ENCODE results near the gene PI4K2A. TPM values are rescaled to one million over a fixed set of nuclear protein-coding genes. Genes with fewer than 3 reads are reported as not detected.

PI4K2A gene
- total and polyA plus RNA-seq, 9 donors = 6.7 to 12.0 (median 9.8) TPM

DNA sequence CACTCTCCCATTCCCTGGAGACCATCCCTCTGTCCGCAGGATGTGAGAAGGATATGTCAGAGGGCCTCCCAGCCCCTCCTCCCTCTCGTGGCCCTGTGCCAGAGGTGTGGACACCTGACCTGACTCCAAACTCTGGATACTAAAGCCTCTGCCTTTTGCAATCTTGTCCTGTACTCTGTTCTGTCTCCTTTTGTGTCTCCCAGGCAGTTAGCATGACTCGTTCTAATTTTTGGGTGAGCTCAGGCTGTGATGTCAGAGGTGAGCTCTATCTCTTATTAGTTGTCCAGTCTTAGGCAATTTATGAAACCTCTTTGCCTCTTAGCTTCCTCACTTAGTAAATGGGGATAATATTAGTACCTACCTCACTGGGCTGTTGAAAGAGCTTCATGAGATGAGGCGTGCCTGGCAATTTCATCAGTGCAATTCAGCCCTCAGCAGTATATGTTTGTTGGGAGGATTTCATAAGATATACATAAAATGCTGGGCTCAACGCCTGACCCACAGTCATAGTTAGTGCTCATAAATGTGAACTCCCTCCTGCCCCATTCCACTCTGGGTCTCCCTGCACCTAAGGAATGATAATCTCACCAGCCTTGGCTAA, 84.0 kb downstream of the PI4K2A start:
- Histone ChIP-seq H3K27ac (ENCODE audit: low read length) (no peak overlapping the region), H3K4me3 (ENCODE audit: low read length) (no peak overlapping the region), H3K4me1 (ENCODE audit: control insufficient read depth, insufficient read depth, low read length) (peaks cover 8% of the 10 kb centered on the region), H3K27me3 (ENCODE audit: control insufficient read depth, insufficient read depth, low read length) (peaks cover 3% of the 10 kb centered on the region), H3K9me3 (replicated peaks; ENCODE audit: control insufficient read depth, low read depth, low read length) (peaks cover 2% of the 10 kb centered on the region), H3K36me3 (ENCODE audit: control insufficient read depth, insufficient read depth, low read length) (no peaks in the 10 kb centered on the region)
- WGBS (ENCODE audit: insufficient coverage) = no CpG with 5 or more reads among the region's 5 CpGs
- no peak for DNase-seq

Other genes with a start within 250 kb of the PI4K2A start
- 14.3 TPM for gene RRP12, start 239.3 kb upstream of the PI4K2A start, total RNA-seq
- 10 to 100 TPM; 19.1 to 26.0 (median 21.6) TPM for gene RRP12, start 239.3 kb upstream of the PI4K2A start, polyA plus RNA-seq (ENCODE audit: insufficient read depth in 1 of 8, insufficient read length in 8 of 8, low replicate concordance in 1 of 8)
- gene PGAM1, start 214.5 kb upstream of the PI4K2A start, total RNA-seq = 102 TPM
- gene PGAM1, start 214.5 kb upstream of the PI4K2A start, polyA plus RNA-seq (ENCODE audit: insufficient read depth in 1 of 8, insufficient read length in 8 of 8, low replicate concordance in 1 of 8) = 100 to 1,000 TPM; 103 to 160 (median 113) TPM
- 30.2 TPM for gene EXOSC1, start 194.7 kb upstream of the PI4K2A start, total RNA-seq
- 10 to 100 TPM; 24.1 to 32.2 (median 29.8) TPM for gene EXOSC1, start 194.7 kb upstream of the PI4K2A start, polyA plus RNA-seq (ENCODE audit: insufficient read depth in 1 of 8, insufficient read length in 8 of 8, low replicate concordance in 1 of 8)
- 27.8 TPM for gene ZDHHC16, start 194.5 kb upstream of the PI4K2A start, total RNA-seq
- gene ZDHHC16, start 194.5 kb upstream of the PI4K2A start, polyA plus RNA-seq (ENCODE audit: insufficient read depth in 1 of 8, insufficient read length in 8 of 8, low replicate concordance in 1 of 8) = 10 to 100 TPM; 26.8 to 34.6 (median 31.5) TPM
- 51.9 TPM for gene MMS19, start 142.2 kb upstream of the PI4K2A start, total RNA-seq
- gene MMS19, start 142.2 kb upstream of the PI4K2A start, polyA plus RNA-seq (ENCODE audit: insufficient read depth in 1 of 8, insufficient read length in 8 of 8, low replicate concordance in 1 of 8) = 10 to 100 TPM; 57.6 to 70.8 (median 65.1) TPM
- 10.6 TPM for gene UBTD1, start 141.7 kb upstream of the PI4K2A start, total RNA-seq
- 10 to 100 TPM; 13.0 to 18.9 (median 14.8) TPM for gene UBTD1, start 141.7 kb upstream of the PI4K2A start, polyA plus RNA-seq (ENCODE audit: insufficient read depth in 1 of 8, insufficient read length in 8 of 8, low replicate concordance in 1 of 8)
- gene ANKRD2, start 67.9 kb upstream of the PI4K2A start, total RNA-seq = 27.6 TPM
- gene ANKRD2, start 67.9 kb upstream of the PI4K2A start, polyA plus RNA-seq (ENCODE audit: insufficient read depth in 1 of 8, insufficient read length in 8 of 8, low replicate concordance in 1 of 8) = 10 to 100 TPM in 6 of 8 donors, 1 to 10 TPM in 2; 6.4 to 34.6 (median 16.1) TPM
- 0.89 TPM for gene HOGA1, start 56.3 kb upstream of the PI4K2A start, total RNA-seq
- gene HOGA1, start 56.3 kb upstream of the PI4K2A start, polyA plus RNA-seq (ENCODE audit: insufficient read depth in 1 of 8, insufficient read length in 8 of 8, low replicate concordance in 1 of 8) = 1 to 10 TPM in 1 of 8 donors, under 1 TPM in 7; 0.41 to 1.0 (median 0.73) TPM
- gene C10orf62, start 51.0 kb upstream of the PI4K2A start, total RNA-seq = not detected
- under 1 TPM in 1 of 8 donors, not detected in 7; 0.14 TPM for gene C10orf62, start 51.0 kb upstream of the PI4K2A start, polyA plus RNA-seq (ENCODE audit: insufficient read depth in 1 of 8, insufficient read length in 8 of 8, low replicate concordance in 1 of 8)
- 3.8 TPM for gene MORN4, start 7.2 kb upstream of the PI4K2A start, total RNA-seq
- 1 to 10 TPM; 4.4 to 7.6 (median 5.5) TPM for gene MORN4, start 7.2 kb upstream of the PI4K2A start, polyA plus RNA-seq (ENCODE audit: insufficient read depth in 1 of 8, insufficient read length in 8 of 8, low replicate concordance in 1 of 8)
- gene AVPI1, start 46.6 kb downstream of the PI4K2A start, total RNA-seq = 6.0 TPM
- 10 to 100 TPM in 1 of 8 donors, 1 to 10 TPM in 7; 3.2 to 10.2 (median 6.1) TPM for gene AVPI1, start 46.6 kb downstream of the PI4K2A start, polyA plus RNA-seq (ENCODE audit: insufficient read depth in 1 of 8, insufficient read length in 8 of 8, low replicate concordance in 1 of 8)
- 27.6 TPM for gene MARVELD1, start 73.1 kb downstream of the PI4K2A start, total RNA-seq
- gene MARVELD1, start 73.1 kb downstream of the PI4K2A start, polyA plus RNA-seq (ENCODE audit: insufficient read depth in 1 of 8, insufficient read length in 8 of 8, low replicate concordance in 1 of 8) = 10 to 100 TPM; 39.0 to 86.3 (median 54.1) TPM
- 10.7 TPM for gene ZFYVE27, start 96.5 kb downstream of the PI4K2A start, total RNA-seq
- gene ZFYVE27, start 96.5 kb downstream of the PI4K2A start, polyA plus RNA-seq (ENCODE audit: insufficient read depth in 1 of 8, insufficient read length in 8 of 8, low replicate concordance in 1 of 8) = 10 to 100 TPM in 6 of 8 donors, 1 to 10 TPM in 2; 9.3 to 19.8 (median 12.7) TPM
- 0.75 TPM for gene SFRP5, start 131.3 kb downstream of the PI4K2A start, total RNA-seq
- 1 to 10 TPM in 6 of 8 donors, under 1 TPM in 2; 0.84 to 2.5 (median 1.6) TPM for gene SFRP5, start 131.3 kb downstream of the PI4K2A start, polyA plus RNA-seq (ENCODE audit: insufficient read depth in 1 of 8, insufficient read length in 8 of 8, low replicate concordance in 1 of 8)
- 0.04 TPM for gene GOLGA7B, start 209.2 kb downstream of the PI4K2A start, total RNA-seq
- under 1 TPM; 0.03 to 0.12 (median 0.07) TPM for gene GOLGA7B, start 209.2 kb downstream of the PI4K2A start, polyA plus RNA-seq (ENCODE audit: insufficient read depth in 1 of 8, insufficient read length in 8 of 8, low replicate concordance in 1 of 8)